D341Med (cell line): ENCODE results near the gene ZNF519.
A peak's percentile ranks its signal among the peaks of the same experiment; 100 is the strongest.
"Not testable (repeated sequence)": the region's sequence is repeated elsewhere in the genome, so short reads cannot be mapped to it uniquely, and the experiment has no call there.

ENCODE experiments used
- DNase-seq: peaks from one replicate; pipeline ENCODE4 v3.0.0; 2012; ENCODE audit warnings: low spot score

The ZNF519 gene

GRCh38 chr18:14132271-14132700 lies at the start of gene ZNF519:
ZNF519 (minus strand) TSS chr18:14132435; CDS start chr18:14132277, 158 bp downstream.
- DNase-seq: peak; percentile 93

GRCh38 chr18:14179306-14179705 lies 47.1 kb upstream of the ZNF519 start:
- peak; percentile 37 for DNase-seq

GRCh38 chr18:14178321-14179196 lies 46.3 kb upstream of the ZNF519 start:
- DNase-seq: peak; percentile 82

DNA sequence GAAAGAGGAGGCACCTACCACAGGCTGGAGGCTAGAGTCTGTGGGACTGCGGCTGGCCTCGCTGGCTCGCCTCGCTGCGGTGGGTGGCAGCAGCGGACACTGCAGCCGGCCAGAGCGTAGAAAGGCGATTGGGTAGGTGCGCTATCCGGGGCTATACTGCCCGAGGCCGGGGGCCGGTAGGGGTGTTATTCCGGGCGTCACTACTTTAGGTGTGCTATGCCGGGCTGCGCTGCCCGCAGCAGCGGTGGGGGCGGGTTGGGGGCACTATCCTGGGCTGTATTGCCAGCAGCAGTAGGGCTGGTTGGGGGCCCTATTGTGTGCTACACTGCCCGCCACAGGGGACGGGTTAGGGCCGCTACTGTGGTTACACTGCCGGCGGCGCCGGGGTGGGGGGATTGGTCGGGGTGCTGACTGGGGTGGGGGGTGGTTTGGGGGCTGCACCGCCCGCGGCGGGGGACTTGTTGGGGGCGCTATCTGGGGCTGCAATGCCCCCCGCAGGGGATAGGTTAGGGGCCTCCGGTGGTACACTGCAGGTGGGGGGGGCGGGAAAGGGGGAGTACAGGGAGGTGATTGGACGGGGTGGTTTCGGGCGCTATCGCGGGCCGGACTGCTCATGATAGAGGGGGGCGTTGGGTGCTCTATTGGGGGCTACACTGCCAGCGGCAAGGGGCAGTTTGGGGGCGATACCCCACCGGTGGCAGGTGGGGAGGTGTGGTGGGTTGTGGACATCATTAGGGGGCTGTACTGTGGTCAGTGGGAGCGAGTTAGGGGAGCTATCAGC lies 45.5 kb upstream of the ZNF519 start:
- peak; percentile 28 for DNase-seq

DNA sequence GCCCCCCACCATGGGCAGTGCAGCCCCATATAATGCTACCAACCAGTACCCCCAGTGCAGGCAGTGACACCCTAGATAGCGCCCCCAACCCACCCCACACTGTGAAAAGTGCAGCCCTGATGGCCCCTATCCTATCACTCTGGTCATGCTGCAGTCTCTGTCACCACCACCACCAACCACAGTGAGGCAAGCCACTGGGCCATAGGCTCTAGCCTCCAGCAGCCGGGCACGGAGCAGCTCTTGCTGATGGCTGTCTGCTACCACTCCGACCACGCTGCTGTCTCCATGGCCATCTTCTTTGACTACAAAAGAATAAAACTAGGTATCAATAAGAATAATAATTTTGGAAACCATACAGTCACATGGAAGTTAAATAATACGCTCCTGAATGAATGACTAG lies 43.2 kb upstream of the ZNF519 start:
- DNase-seq: not testable (repeated sequence)

GRCh38 chr18:14174706-14175085 lies 42.5 kb upstream of the ZNF519 start:
- DNase-seq: no peak

GRCh38 chr18:14174002-14174705 lies 41.9 kb upstream of the ZNF519 start:
- DNase-seq: not testable (repeated sequence)

- not testable (repeated sequence) for DNase-seq
These were observed 41.1 kb upstream of the ZNF519 start for GRCh38 chr18:14173116-14173951.

GRCh38 chr18:14172142-14173115 lies 40.2 kb upstream of the ZNF519 start:
- not testable (repeated sequence) for DNase-seq

DNA sequence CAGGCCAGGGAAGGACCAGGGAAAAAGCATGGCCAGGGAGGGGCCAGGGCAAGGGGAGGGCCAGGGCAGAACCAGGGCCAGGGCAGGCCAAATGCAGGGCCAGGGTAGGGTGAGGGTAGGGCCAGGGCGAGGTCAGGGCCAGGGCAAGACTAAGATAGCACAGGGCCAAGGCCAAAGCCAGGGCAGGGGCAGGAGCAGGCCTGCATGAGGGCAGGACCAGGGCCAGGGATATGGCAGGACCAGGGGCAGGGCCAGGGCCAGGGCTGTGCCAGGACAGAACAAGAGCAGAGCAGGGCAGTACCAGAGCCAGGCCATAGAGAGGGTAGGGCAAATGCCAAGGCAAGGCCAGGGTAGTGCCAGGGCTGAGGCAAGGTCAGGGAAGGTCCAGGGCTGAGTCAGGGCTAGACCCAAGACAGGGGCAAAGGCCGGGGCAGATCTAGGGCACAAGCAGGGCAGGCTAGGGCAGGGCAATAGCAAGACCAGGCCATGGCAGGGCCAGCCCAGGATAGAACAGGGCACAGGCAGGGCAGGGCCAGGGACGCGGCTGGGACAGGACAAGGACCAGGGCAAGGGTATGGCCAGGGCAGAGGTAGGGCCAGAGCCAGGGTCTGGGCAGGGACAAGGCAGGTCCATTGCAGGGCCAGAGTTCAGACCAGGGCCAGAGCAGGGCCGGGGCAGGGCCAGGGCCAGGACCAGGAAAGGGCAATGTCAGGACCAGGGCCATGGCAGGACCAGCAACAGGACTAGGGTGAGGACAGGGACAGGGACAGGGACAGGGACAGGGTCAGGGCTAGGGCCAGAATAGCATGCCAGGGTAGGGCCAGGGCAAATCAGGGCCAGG lies 39.3 kb upstream of the ZNF519 start:
- DNase-seq: not testable (repeated sequence)

DNA sequence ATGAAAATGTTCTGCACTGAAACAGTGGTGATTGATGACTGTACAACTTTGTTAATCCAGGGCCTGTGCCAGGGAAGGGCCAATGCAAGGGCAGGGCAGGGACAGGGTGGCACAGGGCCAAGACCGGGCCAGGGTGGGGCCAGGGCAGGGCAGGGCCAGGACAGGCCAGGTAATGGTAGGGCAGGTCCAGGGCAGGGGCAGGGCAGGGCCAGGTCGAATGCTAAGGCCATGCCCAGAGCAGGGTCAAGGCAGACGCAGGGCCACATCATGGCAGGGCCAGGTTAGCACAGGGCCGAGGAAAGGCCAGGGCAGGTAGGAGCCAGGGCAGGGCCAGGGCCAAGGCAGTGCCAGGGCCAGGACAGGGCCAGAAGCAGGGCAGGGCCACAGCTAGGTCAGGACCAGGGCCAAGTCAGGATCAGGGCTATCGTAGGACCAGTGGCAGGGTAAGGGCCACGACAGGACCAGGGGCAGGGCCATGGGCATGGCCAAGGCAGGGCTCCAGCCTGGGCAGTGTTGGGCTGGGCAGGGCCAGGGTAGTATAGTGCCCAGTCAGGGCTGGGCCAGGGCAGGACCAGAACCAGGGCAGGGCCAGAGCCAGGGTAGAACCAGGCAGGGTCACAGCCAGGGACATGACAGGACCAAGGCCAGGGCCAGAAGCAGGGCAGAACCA lies 38.3 kb upstream of the ZNF519 start:
- DNase-seq: peak; percentile 10

GRCh38 chr18:14162915-14163314 lies 30.7 kb upstream of the ZNF519 start:
- DNase-seq: not testable (repeated sequence)

DNA sequence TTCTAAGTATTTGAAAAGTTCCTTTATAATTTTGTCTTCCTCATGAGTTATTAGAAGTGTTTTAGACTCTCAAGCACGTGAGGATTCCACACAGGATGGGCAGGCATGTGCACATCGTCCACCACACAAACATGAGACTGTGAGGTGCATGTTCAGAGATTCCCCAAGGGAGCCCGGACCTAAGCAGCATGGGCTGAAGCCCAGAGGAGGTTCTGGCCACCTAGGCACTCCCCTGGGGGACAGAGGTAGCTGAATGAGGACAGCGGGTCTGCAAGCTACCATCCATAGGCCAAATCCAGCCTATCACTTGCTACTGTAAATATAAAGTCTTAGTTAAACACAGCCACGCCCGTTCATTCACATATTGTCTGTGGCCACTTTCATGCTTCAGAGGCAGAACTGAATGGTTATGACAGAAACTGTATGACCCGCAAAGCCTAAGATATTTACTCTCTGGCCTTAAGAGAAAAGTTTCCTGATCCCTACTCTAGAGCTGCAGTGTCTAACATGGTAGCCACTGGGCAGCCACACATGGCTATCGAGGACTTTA lies 19.4 kb upstream of the ZNF519 start:
- peak; percentile 8 for DNase-seq

DNA sequence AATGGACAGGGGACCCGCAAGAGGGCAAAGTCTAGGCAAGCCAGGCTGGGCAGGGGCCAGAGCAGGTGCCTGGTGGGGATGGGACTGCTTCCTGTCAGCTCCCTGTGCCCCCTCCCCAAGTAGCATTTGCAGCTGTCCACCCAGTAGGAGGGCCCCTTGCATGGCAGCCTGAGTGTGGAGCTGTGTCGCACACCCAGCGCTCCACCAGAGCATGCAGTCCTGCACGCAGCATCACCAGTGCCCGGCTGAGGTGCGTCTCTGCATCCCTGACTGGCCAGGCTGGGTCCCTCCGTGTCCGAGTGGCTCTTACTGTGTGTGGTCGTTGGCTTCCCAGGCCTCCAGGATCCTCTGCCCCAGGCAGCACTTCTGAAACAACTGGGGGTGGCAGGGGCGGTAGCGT lies 18.5 kb upstream of the ZNF519 start:
- peak; percentile 4 for DNase-seq

- peak; percentile 16 for DNase-seq
These were observed 17.7 kb upstream of the ZNF519 start for GRCh38 chr18:14149916-14150420.

DNA sequence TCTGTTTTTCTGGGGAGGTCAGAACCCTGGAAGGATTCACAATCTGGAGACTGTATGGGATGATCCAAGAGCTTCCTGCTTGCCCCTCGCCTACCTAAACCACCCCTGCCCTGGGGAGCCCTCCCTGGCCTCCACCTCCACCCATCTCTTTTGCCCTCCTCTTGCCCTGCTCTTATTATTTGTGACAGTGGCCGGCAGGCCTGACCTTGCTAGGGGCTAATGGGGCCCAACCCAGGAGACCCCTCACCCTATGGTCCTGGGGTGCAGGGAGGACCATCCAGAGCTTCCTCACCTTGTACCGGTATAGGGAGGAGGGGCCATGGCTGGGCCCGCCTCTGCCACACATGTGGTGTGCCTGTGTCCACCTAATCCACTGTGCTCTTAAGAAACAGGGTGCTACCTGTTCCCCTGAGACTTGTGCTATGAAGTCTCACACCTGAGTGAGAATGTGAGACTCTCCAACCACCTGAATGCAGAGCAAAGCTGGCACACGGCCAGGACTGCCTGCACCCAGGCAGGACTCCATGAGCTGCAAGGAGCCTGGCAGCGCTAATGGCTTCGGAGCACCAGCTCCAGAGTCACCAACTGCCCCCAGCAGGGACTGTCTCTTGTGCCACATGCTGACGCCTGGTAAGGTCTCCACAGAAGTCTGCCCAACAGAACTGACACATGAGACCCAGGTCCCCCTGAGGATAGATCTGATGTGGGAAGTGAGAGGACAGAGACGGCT lies 17.1 kb upstream of the ZNF519 start:
- DNase-seq: peak; percentile 15
